ENCODE results near the gene MAGI2.

DNA sequence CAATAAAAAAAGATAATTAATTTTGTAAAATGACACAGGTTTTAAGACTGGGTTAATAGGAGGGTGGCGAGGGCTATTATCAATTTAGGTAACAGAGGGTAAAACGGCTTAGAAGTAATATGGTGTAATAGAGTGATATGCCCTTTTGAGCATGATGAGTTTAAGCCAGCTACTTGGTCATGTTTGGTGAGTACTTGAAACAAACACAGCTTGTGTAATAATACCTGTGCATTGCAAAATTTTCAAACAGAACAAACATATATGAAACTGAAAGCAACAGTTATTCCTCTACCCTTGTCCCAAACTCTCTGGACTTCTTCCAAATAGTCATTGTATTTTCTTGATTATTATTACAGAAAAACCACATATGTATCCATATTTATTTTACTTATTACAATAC lies 241.7 kb downstream of the MAGI2 start:
- TF ChIP-seq CTCF (IDR thresholded peaks at IDR 0.05; ENCODE audit: insufficient read depth, low read length, poor library complexity, severe bottlenecking) (no peak), EZH2phosphoT487 (conservative IDR thresholded peaks at IDR 0.05; ENCODE audit: low read length) (no peak)
